IMR-90 (cell line): ENCODE results near the gene OCIAD1. TPM values are rescaled to one million over a fixed set of nuclear protein-coding genes. Genes with fewer than 3 reads are reported as not detected.

Experiments
- ATAC-seq: fragments of 200-7000 bp; cut with Tn5 transposase; 2 replicates; pipeline ENCODE4 v1.9.1; 2020; ENCODE audit warnings: low read depth, mild to moderate bottlenecking, moderate library complexity
- BruUV-seq: library from RNA; stranded (reverse); fragments of 400-500 nt; replicated peaks from 2 replicates; lab custom pipeline; 2021; lab: Mats Ljungman, UMichigan
- CTCF ChIA-PET: fragments of 300-600 bp; formaldehyde crosslinking; extraction: SDS; loops from one replicate; lab custom pipeline; 2021; ENCODE audit warnings: antibody characterized with exemption; lab: Yijun Ruan, JAX
- POLR2A ChIA-PET: fragments of 300-600 bp; sonication (Branson Sonifier 250); formaldehyde crosslinking; loops from one replicate; lab custom pipeline; 2022; ENCODE audit warnings: antibody characterized with exemption; ENCODE audit not compliant: unreplicated experiment; lab: Charles Lee
- DNase-seq: peaks from one replicate; pipeline ENCODE4 v3.0.0; 2013
- H2AFZ ChIP-seq: replicated peaks from 2 replicates; pipeline ENCODE3; 2013; ENCODE audit warnings: low read length, mild to moderate bottlenecking; ENCODE audit not compliant: poor library complexity
- H2AK5ac ChIP-seq: 2 replicates; pipeline ENCODE4 v1.6.1; 2013; ENCODE audit warnings: low read depth, low read length, inconsistent platforms
- H2AK9ac ChIP-seq: replicated peaks from 2 replicates; pipeline ENCODE3; 2013; ENCODE audit warnings: mild to moderate bottlenecking, low read depth, low read length, moderate library complexity; ENCODE audit not compliant: poor library complexity
- H2BK120ac ChIP-seq: 2 replicates; pipeline ENCODE4 v1.6.1; 2013; ENCODE audit warnings: low read depth, low read length, inconsistent platforms
- H2BK15ac ChIP-seq: 3 replicates; pipeline ENCODE4 v1.6.1; 2013; ENCODE audit warnings: low read depth, low read length, inconsistent platforms
- H2BK20ac ChIP-seq: 2 replicates; pipeline ENCODE4 v1.6.1; 2013; ENCODE audit warnings: low read depth, mild to moderate bottlenecking, inconsistent platforms, low read length, moderate library complexity
- H2BK5ac ChIP-seq: 2 replicates; pipeline ENCODE4 v1.6.1; 2013; ENCODE audit warnings: mild to moderate bottlenecking, low read depth, low read length, inconsistent platforms; ENCODE audit not compliant: poor library complexity, severe bottlenecking
- H3K14ac ChIP-seq: replicated peaks from 2 replicates; pipeline ENCODE4 v1.6.1; 2013; ENCODE audit warnings: low read depth, low read length, inconsistent platforms
- H3K18ac ChIP-seq: 2 replicates; pipeline ENCODE4 v1.6.1; 2013; ENCODE audit warnings: low read depth, low read length, control low read depth
- H3K23ac ChIP-seq: 2 replicates; pipeline ENCODE4 v1.6.1; 2013; ENCODE audit warnings: low read depth, low read length, inconsistent platforms
- H3K27ac ChIP-seq: 2 replicates; pipeline ENCODE4 v1.5.1; 2013; ENCODE audit warnings: mild to moderate bottlenecking, control low read depth, low read length; ENCODE audit not compliant: insufficient read depth
- H3K27me3 ChIP-seq: 2 replicates; pipeline ENCODE4 v1.6.1; 2013; ENCODE audit warnings: low read length; ENCODE audit not compliant: control insufficient read depth, insufficient read depth
- H3K36me3 ChIP-seq: 2 replicates; pipeline ENCODE4 v1.6.1; 2013; ENCODE audit warnings: low read length, mixed read lengths; ENCODE audit not compliant: control insufficient read depth, insufficient read depth
- H3K4ac ChIP-seq: 2 replicates; pipeline ENCODE4 v1.6.1; 2013; ENCODE audit warnings: low read depth, low read length, inconsistent platforms
- H3K4me1 ChIP-seq: 2 replicates; pipeline ENCODE4 v1.6.1; 2013; ENCODE audit warnings: low read length, mixed read lengths; ENCODE audit not compliant: control insufficient read depth, insufficient read depth
- H3K4me2 ChIP-seq: 2 replicates; pipeline ENCODE4 v1.6.1; 2013; ENCODE audit warnings: low read depth, mild to moderate bottlenecking, control low read depth, low read length, moderate library complexity
- H3K4me3 ChIP-seq: 2 replicates; pipeline ENCODE4 v1.5.1; 2013; ENCODE audit warnings: low read depth, mild to moderate bottlenecking, control low read depth, low read length, moderate library complexity; ENCODE audit not compliant: insufficient read depth
- H3K56ac ChIP-seq: 2 replicates; pipeline ENCODE4 v1.6.1; 2013; ENCODE audit warnings: low read length, inconsistent platforms; ENCODE audit not compliant: insufficient read depth; ENCODE audit errors: extremely low read depth
- H3K79me1 ChIP-seq, 2 experiments: 2 replicates each; pipeline ENCODE4 v1.6.1; 2013; ENCODE audit warnings: low read length in 2 of 2, inconsistent platforms in 1 of 2, low read depth in 1 of 2
- H3K9ac ChIP-seq: 2 replicates; pipeline ENCODE4 v1.6.1; 2013; ENCODE audit warnings: low read depth, low read length, control low read depth
- H3K9me1 ChIP-seq: 2 replicates; pipeline ENCODE4 v1.6.1; 2013; ENCODE audit warnings: low read length, inconsistent platforms; ENCODE audit not compliant: insufficient read depth
- H3K9me3 ChIP-seq: 2 replicates; pipeline ENCODE4 v1.6.1; 2013; ENCODE audit warnings: low read length; ENCODE audit not compliant: control insufficient read depth, insufficient read depth
- H4K20me1 ChIP-seq: 2 replicates; pipeline ENCODE4 v1.6.1; 2013; ENCODE audit warnings: low read length, inconsistent platforms; ENCODE audit not compliant: insufficient read depth
- H4K5ac ChIP-seq: 2 replicates; pipeline ENCODE4 v1.6.1; 2013; ENCODE audit warnings: mild to moderate bottlenecking, low read depth, low read length, control low read depth
- H4K8ac ChIP-seq, 2 experiments: 2 replicates each; pipeline ENCODE4 v1.6.1; 2013; ENCODE audit warnings: low read depth in 2 of 2, low read length in 2 of 2, control low read depth in 1 of 2, inconsistent platforms in 1 of 2
- H4K91ac ChIP-seq: 2 replicates; pipeline ENCODE4 v1.6.1; 2013; ENCODE audit warnings: low read depth, low read length, inconsistent platforms; ENCODE audit not compliant: insufficient read depth
- SMC3 ChIP-seq: fragments of 150-350 bp; IDR thresholded peaks from 2 replicates; pipeline ENCODE4 v1.6.1; 2016; ENCODE audit warnings: low read depth, mild to moderate bottlenecking, antibody characterized with exemption, low read length, moderate library complexity
- WGBS, 2 experiments: methylation state at CpG; one replicate each; pipeline versions ENCODE4 v1.1.5 to v1.1.7; 2013; ENCODE audit warnings: missing lambda C conversion rate in 2 of 2; ENCODE audit not compliant: insufficient read length in 1 of 2; ENCODE audit errors: extremely low coverage in 2 of 2; 5-methylcytosine and 5-hydroxymethylcytosine counted together
- dilution Hi-C: fragments of 300-500 bp; cut with HindIII; formaldehyde crosslinking; loops from one replicate; pipeline ENCODE4 v1.14.3; 2018; ENCODE audit warnings: low sequenced_read_pairs; ENCODE audit not compliant: unreplicated experiment
- in situ Hi-C: fragments of 300-500 bp; cut with MboI; formaldehyde crosslinking; loops from 3 replicates; pipeline ENCODE4 v1.14.3; 2019; ENCODE audit warnings: low sequenced_read_pairs, inconsistent platforms, mixed read lengths
- intact Hi-C: fragments of 100-400 bp; cut with micrococcal nuclease; formaldehyde crosslinking; loops from 2 replicates; pipeline ENCODE4 v1.10.0; 2022
- polyA plus RNA-seq, 3 experiments: library from polyadenylated mRNA; depleted of rRNA; stranded (reverse); fragments of >200 nt; gene quantifications; 2 replicates each; pipeline ENCODE4 v1.2.3, GENCODE V29; 2012; ENCODE audit warnings: low replicate concordance in 1 of 3
- total RNA-seq: library from RNA; depleted of rRNA; stranded (reverse); fragments of >200 nt; gene quantifications from 2 replicates; pipeline ENCODE4 v1.2.3, GENCODE V29; 2012
- TF ChIP-seq, protein P1 (sequence below): fragments of 150-350 bp; IDR thresholded peaks from 2 replicates; pipeline ENCODE4 v1.6.1; 2016; ENCODE audit warnings: low read depth, mild to moderate bottlenecking, low read length, moderate library complexity, borderline replicate concordance

The OCIAD1 gene
- total and polyA plus RNA-seq, 2 of the 4 experiments (the other 2 are of a cell fraction), result 86.9 to 112 TPM

DNA sequence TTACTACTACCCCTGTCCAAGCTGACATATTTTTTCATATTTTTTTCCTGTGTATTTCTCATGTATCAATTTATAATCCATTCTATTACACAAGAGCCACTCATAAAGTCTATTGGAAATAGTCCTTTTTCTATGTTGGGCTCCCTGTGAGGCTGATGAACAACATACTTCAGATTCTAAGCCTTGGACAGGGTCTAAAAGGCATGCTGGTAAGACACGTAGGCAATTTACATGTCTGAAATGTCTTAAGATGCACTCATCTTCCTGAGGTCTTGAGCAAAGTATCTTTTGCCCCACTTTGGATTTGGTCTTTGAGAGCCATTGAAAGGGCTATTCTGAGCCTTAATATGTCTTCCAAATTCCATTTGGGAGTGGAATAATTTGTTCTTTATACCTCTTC lies 31.8 kb downstream of the OCIAD1 start:
- no peak overlapping the region for H3K18ac ChIP-seq

More for the DNA sequence above, 31.8 kb downstream of the OCIAD1 start:
- H3K4me3 ChIP-seq, result no peak overlapping the region
- ChIA-PET CTCF (no interaction called here), POLR2A (no interaction called here)
- no peak overlapping the region for H2AK9ac ChIP-seq
- no peaks in the 10 kb centered on the region for H3K79me1 ChIP-seq
- H3K27ac ChIP-seq, result no peak overlapping the region
- no peak overlapping the region for H3K14ac ChIP-seq
- no peaks in the 10 kb centered on the region for H3K9me1 ChIP-seq
- H2AK5ac ChIP-seq, result no peak overlapping the region
- H2BK15ac ChIP-seq, result no peak overlapping the region
- BruUV-seq, result no TSS peak
- no peak overlapping the region for H4K8ac ChIP-seq
- H4K20me1 ChIP-seq, result no peaks in the 10 kb centered on the region
- no peak overlapping the region for H2BK120ac ChIP-seq
- no peak overlapping the region for H4K91ac ChIP-seq
- H3K4ac ChIP-seq, result no peak overlapping the region
- in situ Hi-C loops, result no loop called here
- H3K56ac ChIP-seq, result no peak overlapping the region
- intact Hi-C loops, result no loop called here
- no peak overlapping the region for H3K23ac ChIP-seq
- peaks cover 9% of the 10 kb centered on the region for H3K36me3 ChIP-seq
- 67% methylated on average over 1 of the region's 1 CpG; no CpG with 5 or more reads in 1 of the 2 experiments for WGBS, 2 experiments
- TF ChIP-seq, protein P1, sequence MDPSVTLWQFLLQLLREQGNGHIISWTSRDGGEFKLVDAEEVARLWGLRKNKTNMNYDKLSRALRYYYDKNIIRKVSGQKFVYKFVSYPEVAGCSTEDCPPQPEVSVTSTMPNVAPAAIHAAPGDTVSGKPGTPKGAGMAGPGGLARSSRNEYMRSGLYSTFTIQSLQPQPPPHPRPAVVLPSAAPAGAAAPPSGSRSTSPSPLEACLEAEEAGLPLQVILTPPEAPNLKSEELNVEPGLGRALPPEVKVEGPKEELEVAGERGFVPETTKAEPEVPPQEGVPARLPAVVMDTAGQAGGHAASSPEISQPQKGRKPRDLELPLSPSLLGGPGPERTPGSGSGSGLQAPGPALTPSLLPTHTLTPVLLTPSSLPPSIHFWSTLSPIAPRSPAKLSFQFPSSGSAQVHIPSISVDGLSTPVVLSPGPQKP, result no peak
- TF ChIP-seq SMC3, result no peak
- no peak overlapping the region for H2BK20ac ChIP-seq
- H3K27me3 ChIP-seq, result no peaks in the 10 kb centered on the region
- DNase-seq (peak; percentile 7), ATAC-seq (no peak)
- dilution Hi-C loops, result no loop called here
- no peaks in the 10 kb centered on the region for H3K4me1 ChIP-seq
- H2BK5ac ChIP-seq, result no peak overlapping the region
- 0 out of 2 replicates have a peak, but pooled peaks cover 2% of the 10 kb centered on the region for H3K9me3 ChIP-seq
- no peak overlapping the region for H4K5ac ChIP-seq
- no peak overlapping the region for H3K4me2 ChIP-seq
- no peak overlapping the region for H2AFZ ChIP-seq
- H3K9ac ChIP-seq, result no peak overlapping the region
